ENCODE data around the gene COX5A.

COX5A gene

DNA sequence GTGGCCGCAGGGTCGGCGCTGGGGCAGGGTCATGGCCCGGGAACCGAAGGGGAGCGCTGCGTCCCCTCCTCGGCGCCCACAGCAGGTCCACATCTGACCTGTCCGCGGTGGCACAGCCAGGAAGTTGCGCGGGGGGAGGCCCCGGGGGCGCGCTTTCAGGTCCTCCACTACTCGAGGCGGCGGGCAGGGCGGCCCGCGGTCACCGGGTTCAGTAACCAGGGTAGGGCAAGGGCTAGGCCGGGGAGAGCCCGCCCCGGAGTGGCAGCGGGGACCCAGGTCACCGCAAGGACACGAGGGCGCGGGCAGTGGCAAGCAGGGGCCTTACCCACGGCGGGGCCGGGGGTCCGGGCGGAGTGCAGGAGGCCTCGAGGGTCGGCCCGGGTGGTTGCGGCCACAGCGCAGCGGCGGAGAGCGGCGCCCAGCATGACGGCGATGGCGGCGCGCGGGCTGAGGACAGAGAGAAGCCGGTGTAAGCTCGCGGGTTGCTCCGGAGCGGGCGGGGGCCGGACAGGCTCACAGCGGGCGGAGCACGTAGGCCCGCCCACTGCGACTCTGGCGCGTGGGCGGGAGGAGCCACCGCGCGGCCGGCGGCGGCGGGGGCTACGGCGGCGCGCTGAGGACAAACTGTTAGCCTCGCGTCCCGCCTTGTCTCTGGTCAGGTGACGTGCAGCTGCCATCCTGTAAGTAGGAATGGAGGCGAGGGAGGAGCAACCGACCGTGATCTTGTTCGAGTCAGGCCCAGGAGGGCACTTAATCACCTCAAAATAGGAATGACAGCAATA is at the start of gene COX5A:
COX5A (minus strand) TSS at position 484 of the 782 bp plus-strand sequence; CDS start at position 425, 59 bp downstream.
- peak; percentile 40 for DNase-seq

DNA sequence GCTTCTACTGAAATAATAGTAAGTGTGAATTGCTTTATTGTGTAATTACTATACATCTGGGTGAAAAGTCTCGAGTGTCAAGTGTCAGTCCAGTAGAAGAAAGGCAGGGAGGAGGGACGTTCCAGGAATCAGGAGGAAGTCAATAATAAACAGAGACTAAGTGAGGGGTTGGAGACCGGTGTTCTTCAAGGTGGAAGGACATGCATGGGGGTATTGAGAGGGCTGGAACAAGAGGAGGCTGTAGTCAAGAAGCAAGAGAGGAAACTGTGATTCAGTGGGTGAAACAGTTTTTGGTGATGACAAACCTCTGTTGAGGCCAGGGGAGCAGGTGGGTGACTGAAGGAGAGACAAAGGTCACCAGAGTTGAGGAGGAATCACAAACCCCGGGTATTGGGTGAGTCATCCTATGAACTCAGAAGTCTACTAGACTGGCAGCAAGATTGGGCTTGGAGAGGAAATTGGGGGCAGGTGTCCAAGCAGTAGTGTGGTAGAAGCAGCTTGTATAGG is 45.9 kb upstream of the COX5A start:
- no peak for DNase-seq

- DNase-seq = no peak
These were observed 44.3 kb upstream of the COX5A start for GRCh38 chr15:74982183-74982582.

- DNase-seq = no peak
These were observed 40.6 kb upstream of the COX5A start for GRCh38 chr15:74978503-74978902.

GRCh38 chr15:74978077-74978476 is 40.2 kb upstream of the COX5A start:
- DNase-seq = no peak

DNA sequence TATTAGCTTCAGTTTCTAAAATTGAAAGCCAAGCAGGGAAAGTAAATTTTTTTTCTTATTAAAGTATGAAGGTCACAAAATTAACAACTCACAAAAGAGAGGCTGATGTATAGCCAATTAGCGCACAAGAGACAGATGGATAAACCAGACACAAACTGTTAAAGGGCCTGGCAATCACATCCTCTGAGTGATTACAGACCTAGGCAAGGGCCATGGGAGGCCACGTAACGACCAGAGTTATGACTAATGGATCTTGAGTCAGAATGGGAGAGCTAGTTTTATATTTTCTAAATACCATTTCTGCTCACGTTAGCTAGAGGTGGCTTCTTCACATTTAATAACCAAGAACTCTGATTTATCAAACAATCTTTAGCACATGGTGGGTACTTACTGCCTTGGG is 39.7 kb upstream of the COX5A start:
- no peak for DNase-seq

DNA sequence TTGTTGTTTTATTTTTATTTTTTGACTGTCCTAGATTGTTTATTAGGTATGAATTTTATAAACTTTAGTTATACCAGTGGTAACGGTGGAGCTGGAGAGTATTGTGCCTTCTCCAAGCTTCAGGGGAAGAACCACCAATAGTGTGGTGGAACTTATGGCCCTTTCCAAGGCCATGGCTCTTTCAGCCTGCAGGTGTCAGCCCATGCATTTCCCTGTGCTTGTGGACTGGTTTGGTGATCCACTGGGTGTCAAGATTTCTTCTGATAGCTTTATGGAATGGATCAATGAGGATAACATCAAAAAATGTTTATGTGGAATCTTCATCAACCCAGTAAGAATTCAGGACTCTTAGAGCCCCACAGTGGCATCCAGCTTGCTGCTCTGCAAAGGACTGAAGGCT is 38.3 kb upstream of the COX5A start:
- DNase-seq = no peak

DNA sequence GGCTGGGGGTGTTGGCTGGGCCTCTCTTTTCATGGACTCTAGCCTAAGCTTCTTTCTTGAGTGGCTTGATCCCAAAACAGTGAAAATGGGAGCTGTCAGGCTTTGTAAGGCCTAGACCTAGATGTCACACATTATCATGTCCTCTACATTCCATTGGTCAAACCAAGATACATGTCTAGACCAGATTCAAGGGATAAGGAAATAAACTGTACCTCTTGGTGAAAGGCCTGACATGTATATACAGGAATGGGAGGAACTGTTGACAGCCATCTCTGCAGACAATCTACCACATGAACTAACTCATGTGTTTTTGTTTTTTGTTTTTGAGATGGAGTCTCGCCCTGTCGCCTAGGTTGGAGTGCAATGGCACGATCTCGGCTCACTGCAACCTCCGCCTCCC is 29.8 kb upstream of the COX5A start:
- no peak for DNase-seq

DNA sequence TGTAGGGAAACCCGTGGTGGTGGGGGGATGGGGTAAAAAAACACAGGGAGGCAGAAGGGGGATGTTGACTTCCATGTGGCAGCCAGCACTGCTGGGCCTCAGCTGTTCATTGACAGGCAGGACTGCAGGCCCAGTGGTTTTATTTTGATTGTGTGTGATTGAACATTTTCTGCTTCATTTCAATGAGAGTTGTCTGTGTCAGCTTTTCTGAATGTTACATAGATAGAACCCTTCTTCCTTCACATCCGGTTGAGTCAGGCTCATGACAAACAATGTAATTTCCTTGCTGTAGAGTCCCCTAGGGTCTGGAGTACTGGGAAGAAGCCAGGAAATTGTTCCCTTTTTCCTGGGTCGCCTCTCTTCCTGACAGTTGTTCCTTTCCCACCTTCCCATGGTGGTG is 26.9 kb upstream of the COX5A start:
- DNase-seq = no peak

DNA sequence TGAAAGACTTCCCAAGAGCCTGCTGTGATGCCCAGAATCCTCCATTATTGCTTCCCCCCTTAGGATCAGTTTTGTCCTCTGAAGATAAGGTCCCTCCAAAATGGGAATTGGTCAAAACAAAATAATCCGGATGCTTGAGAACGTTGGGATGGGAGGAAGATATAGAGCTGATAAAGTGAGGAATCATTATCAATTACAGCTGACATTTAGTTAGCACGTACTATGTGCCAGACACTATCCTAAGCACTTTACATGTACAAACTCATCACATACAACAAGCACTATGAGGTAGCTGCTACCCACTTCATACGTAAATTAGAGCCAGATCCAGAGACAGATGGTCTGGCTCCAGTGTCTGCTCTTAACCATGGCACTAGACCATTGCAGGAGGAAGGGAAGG is 25.3 kb upstream of the COX5A start:
- no peak for DNase-seq

DNA sequence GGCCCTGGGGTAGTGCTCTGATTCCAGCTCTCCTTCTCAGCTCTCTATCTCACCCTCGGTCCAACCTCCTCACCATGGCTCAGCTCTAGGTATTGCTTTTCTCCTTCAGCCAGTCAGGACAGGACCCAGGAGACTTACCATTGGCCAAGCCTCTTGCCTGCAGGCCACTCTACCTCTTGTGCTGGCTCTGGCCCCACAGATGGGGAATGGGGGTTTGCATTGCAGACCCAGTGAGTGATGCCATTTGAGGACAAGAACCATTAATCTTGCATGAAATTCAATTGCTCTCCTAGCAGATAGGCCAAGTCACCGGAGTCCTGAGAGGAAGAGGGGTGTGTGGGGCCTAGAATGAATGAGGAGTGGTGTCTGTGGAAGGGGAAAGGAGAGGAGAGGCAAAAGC is 24.8 kb upstream of the COX5A start:
- DNase-seq = no peak

DNA sequence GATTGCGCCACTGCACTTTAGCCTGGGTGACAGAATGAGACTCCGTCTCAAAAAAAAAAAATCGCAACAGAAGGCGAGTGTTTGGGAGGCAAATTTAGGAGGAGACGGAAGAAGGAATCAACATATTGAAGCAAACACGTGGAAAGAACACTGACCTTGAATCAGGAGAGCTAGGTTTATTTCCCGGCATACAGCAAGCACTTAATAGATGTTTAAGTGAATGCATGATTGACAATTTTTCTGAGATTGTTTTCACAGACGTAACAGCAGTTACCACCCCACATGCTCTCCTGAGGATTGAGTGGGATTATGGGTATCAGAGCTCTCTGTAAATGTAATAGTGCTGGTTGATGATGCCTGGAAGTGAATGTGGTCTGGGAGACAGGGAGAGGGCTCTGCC is 24.3 kb upstream of the COX5A start:
- DNase-seq = no peak

DNA sequence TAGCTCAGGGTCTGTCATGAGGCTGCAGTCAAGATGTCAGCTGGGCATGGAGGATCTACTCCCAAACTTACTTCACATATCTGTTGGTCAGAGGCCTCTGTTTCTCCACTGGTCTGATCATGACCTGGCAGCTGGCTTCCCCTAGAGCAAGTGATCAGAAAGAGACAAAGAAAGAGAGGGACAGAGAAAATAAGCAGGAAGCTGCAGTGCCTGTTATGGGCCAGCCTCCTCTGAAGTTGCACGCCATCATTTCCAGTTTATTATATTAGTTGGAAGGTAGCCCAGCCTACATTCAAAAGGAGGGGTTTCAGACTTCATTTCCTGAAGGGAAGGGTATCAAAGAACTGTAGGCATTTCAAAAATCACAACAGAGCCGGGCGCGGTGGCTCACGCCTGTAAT is 23.7 kb upstream of the COX5A start:
- peak; percentile 28 for DNase-seq

DNA sequence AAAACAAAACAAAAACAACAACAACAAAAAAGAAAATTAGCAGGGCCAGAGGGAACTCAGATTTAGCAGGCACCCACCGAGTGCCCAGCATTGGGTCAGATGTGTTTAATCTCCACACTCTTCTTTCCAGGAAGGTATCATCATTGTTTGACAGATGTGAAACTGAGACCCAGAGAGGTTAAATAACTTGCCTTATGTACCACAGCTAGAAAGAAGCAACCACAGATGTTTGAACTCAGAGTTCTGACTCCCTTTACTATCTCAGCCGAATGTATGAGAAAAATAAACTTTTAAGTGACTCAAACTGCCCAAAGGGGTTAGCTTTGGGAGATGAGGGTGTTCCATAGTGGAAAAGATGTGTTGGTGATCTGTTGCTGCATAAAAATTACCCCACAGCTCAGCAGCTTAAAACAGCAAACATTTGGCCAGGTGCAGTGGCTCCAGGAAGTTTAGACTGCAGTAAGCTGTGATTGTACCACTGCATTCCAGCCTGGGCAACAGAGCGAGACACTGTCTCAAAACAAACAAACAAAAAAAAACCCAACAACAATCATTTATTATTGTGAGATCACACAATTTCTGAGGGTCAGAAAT is 23.2 kb upstream of the COX5A start:
- no peak for DNase-seq

DNA sequence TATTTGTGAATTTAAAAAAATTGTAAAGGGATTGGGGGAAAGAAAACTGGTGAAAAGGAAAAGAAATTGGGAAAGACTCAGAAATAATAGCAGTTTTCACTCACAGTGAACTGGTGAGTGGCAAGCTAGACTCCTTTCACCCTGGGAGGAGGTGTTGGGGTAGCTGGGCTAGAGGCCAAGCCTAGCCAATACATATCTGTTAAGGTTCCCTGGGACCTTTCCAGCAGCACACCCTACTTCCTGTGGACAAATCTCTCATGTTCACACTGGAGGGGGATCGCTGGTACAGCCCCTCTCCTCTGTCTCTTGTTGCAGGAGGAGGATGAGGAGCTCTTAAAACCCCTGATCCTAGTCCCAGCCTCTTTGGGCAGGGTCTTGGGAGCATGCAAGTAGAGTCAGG is 22.4 kb upstream of the COX5A start:
- no peak for DNase-seq

DNA sequence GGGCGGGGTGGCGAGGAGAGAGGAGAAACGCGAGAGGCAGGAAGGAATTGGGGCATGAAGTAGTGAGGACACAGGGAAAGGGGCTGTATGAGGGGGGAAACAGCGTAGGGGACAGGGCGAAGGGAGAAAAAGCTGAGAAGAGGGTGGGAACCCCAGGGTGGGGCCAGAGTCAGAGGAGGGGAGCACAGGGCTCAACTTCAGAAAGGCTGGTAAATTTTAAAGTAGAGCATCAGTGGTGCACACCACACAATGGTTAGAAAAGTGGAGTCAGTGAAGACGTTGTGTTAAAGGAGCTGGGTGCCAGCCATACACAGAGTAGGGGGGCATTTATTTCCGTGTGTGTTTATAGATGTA is 21.7 kb upstream of the COX5A start:
- DNase-seq = no peak

- DNase-seq = no peak
These were observed 21.2 kb upstream of the COX5A start for GRCh38 chr15:74958908-74959585.

DNA sequence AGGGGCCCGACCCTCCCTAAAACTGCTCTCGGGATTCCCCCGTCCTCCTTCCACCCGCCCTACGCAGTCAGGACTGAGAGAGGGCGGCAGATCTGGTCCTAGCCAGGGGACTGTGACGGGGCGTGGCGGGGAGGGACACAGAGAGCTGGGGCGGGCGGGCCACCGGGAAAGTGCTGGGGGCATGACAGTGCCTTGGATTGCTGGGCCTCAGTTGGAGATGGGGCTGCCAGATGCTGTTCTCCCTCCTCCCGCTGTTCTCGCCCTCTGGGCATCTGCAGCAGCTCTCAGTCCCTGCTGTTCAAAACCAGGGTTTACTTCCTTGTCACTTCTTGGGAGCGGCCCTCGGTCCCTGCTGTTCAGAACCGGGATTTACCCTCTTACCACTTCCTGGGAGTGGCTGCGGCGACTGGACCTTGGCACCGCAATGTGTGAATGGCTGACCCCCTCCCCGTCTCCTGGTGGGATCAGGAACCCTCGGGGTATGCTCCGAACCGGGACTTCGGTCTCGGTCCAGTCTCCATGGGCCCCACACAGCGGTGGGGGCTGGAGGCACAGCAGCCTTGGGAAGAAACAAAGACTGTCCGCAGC is 20.5 kb upstream of the COX5A start:
- no peak for DNase-seq

- DNase-seq = no peak
These were observed 19.7 kb upstream of the COX5A start for GRCh38 chr15:74957476-74958035.

- DNase-seq = no peak
These were observed 19.0 kb upstream of the COX5A start, which contains the start of gene RPP25 for GRCh38 chr15:74956648-74957475. Gene RPP25, minus strand, starts transcription at chr15:74956772. Its CDS starts 189 bp downstream, at chr15:74956583.

DNA sequence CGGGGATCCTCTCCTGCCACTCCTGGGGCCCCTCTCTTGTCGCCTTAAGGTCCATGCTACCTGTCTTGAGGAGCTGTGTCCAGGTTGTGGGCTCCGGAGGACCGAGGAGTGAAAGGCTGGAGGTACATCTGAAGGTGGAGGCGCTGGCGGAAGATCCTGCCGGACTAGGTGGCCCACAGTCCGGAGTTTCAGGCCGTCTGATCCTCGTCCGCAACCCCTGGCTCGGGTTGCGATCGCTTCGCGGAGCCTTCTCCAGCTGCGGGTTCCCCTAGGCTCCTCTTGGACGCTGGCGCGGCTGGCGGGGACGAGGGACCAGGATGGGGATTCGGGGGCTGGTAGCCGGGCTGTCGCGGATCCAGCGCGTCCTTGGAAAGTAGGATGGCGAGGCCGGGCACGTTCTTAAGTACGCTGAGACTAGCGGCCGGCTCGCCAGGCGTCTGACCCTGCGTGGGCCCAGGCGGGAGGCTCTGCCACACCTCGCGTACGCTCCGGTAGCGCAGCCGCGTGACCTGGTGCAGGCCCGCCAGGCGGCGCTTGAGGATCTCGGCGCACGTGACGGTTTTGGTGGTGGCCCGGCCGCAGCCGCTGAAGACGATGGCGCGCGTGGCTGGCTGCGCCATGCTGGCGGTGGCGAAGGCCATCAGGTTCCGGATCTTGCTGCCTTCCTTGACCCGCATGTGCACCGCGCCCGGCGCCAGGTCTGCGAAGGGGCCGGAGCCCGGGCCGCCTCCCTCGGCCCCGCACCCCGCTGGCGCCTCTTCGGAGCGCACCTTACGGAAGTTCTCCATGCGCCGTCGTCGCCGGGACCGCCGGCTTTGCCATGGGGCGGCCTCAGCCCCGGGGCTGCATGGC is 18.1 kb upstream of the COX5A start:
- no peak for DNase-seq
